GF-D8 (cell line): ENCODE measurements around the gene KLF15.

ENCODE experiments used
- DNase-seq: peaks from one replicate; lab custom pipeline; 2025; lab: John Stamatoyannopoulos, UW

The KLF15 gene

DNA sequence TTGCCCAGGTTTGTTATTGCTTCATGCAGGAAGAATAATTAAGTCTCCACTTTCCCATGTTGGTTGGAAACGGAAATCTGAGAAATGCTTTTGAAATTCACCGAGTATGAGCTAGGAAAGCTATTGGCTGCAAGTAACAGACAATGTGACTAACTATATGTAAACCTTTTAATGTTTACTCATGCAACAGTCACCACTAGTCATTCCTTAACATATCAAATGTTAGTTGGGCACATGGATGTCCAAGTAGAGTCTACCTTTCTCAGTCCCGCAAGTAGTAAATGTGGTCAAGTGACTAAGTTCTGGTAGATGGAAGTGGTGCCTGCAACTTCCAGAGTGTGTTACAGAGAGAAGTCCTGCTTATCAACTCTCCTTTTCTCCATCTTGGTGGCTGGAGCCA is 52.5 kb downstream of the KLF15 start:
- DNase-seq: no peak

GRCh38 chr3:126304291-126304690 is 52.9 kb downstream of the KLF15 start:
- DNase-seq: no peak

DNA sequence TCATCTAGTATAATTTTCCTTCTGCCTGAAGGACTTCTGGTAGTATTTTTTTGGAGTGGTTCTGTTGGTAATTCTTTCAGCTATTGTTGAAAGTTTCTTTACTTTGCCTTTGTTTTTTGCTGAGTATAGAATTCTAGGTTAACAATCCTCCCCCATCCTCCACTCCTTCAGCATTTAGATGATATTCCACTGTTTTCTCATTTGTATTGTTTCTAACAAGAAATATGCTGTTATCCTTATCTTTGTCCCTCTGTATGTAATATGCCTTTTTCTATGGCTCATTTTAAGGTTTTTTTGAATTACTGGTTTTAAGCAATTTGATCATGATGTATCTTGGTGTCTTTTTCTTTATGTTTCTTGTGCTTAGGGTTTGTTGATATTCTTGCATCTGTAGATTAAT is 53.9 kb downstream of the KLF15 start:
- no peak for DNase-seq

DNA sequence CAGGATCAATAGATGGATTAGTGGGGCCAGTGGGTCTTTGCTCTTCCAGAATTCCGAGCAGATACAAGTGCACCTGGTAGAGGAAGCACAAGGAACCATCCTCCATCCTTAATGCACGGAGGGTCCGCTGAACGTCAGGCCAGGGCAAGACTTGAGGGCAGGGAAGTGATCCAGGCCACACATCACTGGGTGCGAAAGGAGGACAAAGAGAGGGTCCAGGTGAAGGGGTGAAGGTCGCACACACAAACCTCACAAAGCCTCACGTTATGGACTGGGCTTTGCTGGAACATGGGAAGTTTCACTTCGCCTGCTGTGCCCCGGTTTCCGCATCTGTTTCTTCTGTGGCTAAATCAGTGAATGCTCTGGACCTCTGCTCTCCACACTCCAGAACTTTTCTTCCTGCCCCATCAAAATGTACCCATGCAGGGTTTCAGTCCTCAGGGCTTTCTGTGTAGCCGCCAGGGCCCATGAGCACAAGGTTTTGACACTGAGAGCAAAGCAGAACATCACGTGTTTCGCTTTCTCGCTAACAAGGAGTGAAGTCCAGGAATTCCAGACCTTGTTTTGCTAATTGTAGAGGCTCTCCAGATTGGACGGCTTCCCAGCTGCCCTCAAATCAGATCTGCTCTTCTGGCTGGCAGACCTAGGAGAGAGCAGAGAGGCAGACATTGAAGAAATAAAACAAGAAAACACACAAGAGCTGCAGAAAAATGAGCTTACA is 56.3 kb downstream of the KLF15 start:
- no peak for DNase-seq

DNA sequence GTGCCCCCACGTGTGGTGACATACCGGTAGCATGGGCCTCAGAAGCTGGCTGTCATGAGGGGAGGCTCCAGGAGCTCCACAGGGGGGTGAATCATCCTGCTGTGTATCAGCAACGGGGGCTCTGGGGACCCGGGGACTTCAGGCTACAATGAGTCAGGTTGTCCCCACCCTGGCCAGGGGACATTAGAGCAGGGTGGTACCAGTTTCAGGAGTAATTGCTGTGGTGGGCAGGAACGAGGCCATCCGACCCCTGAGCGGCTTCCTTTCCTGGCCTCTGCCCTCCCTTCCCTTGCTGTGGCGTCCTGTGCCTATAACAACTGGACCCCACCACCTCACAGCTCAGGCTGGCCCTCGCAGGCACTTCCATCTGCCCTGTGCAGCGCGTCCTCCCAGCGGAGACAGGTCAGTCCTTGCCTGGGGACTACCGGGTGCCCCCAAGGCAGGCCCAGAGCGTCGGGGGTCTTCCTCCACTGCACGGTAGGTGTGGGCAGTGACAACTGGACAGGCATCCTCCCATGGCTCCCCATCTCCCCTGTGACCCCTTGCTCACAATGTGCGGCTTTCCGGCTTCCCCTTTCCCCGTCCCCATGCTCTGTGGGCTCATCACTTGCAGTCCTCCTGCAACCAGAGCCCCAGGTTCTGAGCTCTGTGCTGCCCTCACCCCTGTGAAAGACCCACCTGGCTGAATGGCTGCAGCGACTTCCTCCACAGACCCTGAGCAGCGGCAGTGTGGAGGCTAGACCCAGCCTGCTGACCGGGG is 57.0 kb downstream of the KLF15 start:
- no peak for DNase-seq

DNA sequence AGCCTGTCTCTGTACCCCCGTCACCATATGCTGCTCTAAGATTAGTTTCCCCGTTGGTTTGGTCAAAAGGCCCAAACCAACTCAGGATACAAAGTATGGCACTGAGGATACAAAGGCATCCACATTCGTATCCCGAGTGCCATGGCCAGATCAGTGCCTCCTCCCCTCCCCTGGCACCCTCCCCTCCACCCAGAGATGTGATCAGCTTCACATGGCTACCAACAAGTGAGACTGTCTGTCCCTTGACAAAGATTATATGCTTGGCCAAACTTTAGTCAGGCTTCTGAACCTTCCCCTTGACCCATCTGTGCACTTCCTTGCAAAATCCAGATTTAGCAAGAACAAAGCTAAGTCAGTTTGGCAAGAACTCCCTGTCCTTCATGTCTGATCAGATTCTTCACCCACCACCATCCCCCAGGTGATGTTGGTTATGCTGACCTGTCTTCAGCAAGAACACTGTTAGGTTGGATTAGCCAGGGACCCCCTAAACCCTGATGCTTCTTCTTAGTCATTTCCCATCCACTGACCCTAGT is 61.7 kb downstream of the KLF15 start:
- DNase-seq: no peak

GRCh38 chr3:126294211-126294808 is 62.9 kb downstream of the KLF15 start:
- DNase-seq: no peak

- no peak for DNase-seq
Measured at GRCh38 chr3:126293370-126294082, 63.7 kb downstream of the KLF15 start.
